Neural cell (in vitro differentiated cells): ENCODE measurements around the gene NDEL1.

Experiments used
- EP300 ChIP-seq: fragments of 450-650 bp; conservative IDR thresholded peaks from 2 replicates; pipeline ENCODE4 v1.6.1; 2014; ENCODE audit warnings: antibody characterized with exemption, mild to moderate bottlenecking, moderate library complexity; ENCODE audit not compliant: poor library complexity, severe bottlenecking
- TF ChIP-seq, protein P1 (sequence below): fragments of 450-650 bp; IDR thresholded peaks from 2 replicates; pipeline ENCODE4 v1.5.1; 2014; ENCODE audit warnings: antibody characterized with exemption, mild to moderate bottlenecking, moderate library complexity; ENCODE audit not compliant: poor library complexity, severe bottlenecking

DNA sequence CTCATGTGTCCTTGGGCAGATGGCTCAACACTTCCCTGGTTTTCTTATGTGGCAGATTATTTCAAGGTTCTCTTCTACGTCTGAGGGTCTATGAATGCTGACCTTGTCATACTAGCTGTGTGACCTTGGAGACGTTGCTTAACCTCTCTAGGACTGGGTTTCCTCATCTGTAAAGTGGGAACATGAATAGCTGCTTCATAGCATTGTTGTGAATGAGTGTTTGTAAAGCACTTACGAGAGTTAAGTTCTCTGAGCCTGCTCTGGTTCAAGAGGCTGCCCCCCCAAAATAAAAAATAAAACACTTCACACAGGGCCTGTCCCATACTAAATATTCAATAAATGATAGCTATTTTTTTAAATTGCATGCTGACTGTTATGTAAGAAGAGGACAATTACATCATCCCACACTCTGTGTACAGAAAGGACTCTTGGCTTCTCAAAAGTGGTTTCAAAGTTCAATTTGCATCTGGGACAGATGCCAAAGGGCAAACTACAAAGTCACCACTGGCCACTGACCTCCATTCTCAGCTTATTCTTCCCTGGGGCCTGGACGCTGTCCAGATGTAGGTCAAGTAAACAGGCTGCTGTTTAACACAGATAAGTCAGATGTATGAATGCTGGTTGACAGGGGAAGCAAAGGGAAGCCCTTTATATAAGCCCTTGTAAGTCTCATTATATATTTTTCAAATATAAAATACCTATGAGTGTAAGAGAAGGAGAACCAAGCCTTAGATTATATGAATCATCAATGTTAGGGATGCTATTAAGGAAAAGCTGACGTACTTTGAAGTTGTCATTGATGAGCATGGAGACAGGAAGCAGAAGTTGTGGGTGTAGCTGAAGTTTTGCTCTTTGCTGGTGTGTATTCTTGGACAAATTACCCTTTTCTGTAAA, 15.4 kb upstream of the NDEL1 start:
- TF ChIP-seq, protein P1, sequence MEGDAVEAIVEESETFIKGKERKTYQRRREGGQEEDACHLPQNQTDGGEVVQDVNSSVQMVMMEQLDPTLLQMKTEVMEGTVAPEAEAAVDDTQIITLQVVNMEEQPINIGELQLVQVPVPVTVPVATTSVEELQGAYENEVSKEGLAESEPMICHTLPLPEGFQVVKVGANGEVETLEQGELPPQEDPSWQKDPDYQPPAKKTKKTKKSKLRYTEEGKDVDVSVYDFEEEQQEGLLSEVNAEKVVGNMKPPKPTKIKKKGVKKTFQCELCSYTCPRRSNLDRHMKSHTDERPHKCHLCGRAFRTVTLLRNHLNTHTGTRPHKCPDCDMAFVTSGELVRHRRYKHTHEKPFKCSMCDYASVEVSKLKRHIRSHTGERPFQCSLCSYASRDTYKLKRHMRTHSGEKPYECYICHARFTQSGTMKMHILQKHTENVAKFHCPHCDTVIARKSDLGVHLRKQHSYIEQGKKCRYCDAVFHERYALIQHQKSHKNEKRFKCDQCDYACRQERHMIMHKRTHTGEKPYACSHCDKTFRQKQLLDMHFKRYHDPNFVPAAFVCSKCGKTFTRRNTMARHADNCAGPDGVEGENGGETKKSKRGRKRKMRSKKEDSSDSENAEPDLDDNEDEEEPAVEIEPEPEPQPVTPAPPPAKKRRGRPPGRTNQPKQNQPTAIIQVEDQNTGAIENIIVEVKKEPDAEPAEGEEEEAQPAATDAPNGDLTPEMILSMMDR: no peak
- no peak for TF ChIP-seq EP300
